GM18858 (cell line): Measurements from ENCODE around the gene GSTO1.

Experiments
- ATAC-seq: cut with Tn5 transposase; IDR thresholded peaks from one replicate; pipeline ENCODE4 v1.9.1; 2021; ENCODE audit not compliant: unreplicated experiment

GSTO1 gene

GRCh38 chr10:104303594-104304355, 49.1 kb downstream of the GSTO1 start:
- ATAC-seq, result no peak

DNA sequence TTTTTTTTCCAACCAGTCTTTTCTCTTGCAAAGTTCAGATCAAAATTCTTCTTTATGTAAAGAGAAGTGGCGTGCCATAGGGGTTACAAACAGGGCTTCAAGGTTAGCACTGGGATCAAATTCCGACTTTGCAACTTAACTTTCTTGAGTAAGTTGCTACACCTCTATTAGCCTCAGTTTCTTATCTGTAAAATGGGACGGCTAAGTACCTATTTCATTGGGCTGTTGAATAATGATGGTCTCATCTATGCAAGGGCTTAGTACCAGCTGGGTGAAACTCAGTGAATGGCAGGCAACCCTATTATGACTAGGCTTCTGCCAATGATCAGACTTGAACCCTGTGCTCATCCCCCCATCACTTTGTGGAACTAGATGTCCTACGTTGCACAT, 49.7 kb downstream of the GSTO1 start:
- no peak for ATAC-seq

GRCh38 chr10:104304927-104305326, 50.2 kb downstream of the GSTO1 start:
- no peak for ATAC-seq

GRCh38 chr10:104306897-104307296, 52.2 kb downstream of the GSTO1 start:
- ATAC-seq, result no peak

DNA sequence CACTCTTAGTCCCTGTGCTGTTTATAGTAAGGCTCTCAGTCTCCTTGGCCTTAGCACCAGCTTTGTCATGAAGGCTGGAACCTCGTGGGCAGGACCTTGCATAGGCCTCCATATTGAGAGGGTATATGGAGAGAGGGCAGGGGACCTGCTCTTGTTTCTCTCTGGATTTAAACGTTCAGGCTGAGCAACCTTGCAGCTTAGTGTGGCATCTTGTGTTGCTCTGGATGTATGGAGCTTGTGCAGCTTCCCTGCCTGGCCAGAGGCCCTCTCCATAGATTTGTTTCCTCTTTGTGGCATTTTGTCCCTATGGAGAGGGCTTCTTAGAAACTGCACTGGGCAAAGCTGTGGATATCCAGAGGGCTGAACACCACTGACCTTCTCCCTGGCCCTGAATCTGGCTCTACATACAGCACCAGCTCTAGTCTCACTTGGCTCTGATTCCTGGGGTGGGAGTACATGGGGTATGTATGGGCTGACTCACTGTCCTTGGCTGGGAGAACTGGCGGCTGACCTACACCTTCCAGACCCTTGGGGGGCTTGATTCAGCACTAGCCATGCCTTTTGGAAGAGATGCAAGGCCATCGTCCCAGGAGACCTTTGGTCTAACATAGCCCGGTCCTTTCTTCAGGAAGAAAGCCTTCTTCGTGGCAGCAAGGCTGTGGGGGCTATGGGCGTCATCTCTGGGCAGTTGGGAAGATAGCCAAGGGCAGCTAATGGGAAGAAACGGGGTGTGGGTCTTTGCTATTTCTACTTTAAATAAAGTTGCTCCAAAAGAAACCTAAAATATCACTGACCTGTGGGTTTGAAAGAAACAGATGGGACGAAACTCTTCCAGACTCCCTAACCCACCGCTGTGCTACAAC, 53.1 kb downstream of the GSTO1 start:
- ATAC-seq, result no peak

- ATAC-seq, result peak; percentile 86
Measured at GRCh38 chr10:104308439-104308903, 53.8 kb downstream of the GSTO1 start.

DNA sequence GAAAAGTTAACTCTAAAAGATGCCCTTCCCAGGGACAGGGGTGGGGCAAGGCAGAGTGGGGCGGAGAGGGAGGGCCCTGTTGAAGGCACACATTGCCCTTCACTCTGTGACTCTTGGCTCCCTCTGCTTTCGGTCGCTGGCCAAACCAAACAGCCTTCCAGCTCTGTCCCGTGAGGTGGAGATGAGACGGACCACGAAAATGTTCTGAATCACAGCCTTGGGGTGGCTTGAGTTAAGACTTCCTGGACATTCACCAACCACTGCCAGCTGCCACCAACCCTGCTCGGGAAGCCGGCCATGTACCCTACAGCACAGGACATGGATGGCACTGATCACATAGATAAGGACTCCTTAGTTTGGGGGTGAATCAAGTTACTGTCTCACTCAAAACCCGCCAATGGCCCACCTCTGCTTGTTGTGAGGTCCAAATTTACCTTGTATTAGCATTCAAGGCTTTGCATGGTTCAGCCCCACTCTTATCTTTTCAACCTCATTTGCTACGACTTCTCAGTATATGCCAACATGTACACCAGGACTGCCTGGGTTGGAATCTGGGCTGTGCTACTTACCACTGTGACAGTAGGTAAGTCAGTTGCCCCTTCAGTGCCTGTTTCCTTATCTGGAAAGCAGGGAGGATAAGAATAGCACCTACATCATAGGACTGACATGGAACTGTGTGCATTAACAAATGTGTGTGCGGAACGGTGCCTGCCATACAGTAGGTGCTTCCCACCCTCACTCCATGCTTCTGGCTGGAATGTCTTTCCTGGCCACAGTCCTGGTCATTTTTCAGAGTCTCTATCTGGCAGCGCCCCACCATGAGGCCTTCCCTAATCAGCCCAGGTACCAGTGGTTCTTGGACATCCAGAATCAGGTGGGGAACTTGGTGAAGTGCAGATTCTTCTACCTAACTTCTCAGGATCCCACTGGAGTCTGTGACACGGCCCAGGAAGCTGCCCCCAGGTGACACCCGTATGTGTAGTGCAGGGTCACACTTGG, 55.6 kb downstream of the GSTO1 start:
- no peak for ATAC-seq

GRCh38 chr10:104311184-104311720, 56.6 kb downstream of the GSTO1 start:
- no peak for ATAC-seq

- ATAC-seq, result no peak
Measured at GRCh38 chr10:104314591-104315485, 60.1 kb downstream of the GSTO1 start.

DNA sequence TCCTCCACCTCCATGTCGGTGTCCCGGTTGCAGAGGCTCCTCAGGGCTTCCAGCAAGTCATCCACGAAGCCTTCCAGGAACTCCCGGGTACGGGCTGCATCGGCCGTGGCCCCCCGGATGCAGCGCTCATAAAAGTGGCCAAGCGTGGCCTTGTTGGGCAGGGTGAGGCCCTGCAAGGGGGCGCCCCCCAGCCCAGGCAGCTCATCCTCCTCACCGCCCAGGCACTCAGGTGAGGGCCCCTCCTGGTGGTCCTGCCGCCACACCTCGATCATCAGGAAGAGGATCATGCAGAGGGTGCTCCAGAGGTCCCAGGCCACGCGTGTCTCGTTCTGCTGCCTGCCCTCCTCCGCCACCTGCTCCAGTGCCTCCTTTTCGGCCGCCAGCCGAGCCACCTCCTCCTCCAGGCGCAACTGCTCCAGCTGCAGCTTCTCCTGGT, 60.8 kb downstream of the GSTO1 start:
- no peak for ATAC-seq

GRCh38 chr10:104316321-104317099, 61.8 kb downstream of the GSTO1 start:
- no peak for ATAC-seq
